K562 (cell line): ENCODE results near the gene SLC9B2. TPM values are rescaled to one million over a fixed set of nuclear protein-coding genes. Genes with fewer than 3 reads are reported as not detected.
A peak's percentile ranks its signal among the peaks of the same experiment; 100 is the strongest.

Experiments used
- CTBP1 ChIP-seq: fragments of 450-650 bp; IDR thresholded peaks from 2 replicates; pipeline ENCODE4 v1.6.1; 2016; ENCODE audit warnings: borderline replicate concordance
- EGR1 ChIP-seq: fragments of 450-650 bp; conservative IDR thresholded peaks from 2 replicates; pipeline ENCODE4 v1.6.1; 2017; ENCODE audit warnings: mild to moderate bottlenecking
- EP400 ChIP-seq: fragments of 450-650 bp; IDR thresholded peaks from 2 replicates; pipeline ENCODE4 v1.6.1; 2017; ENCODE audit warnings: antibody characterized with exemption, mild to moderate bottlenecking, moderate library complexity
- FOXK2 ChIP-seq, 2 experiments: fragments of 450-650 bp; IDR thresholded peaks in 1 of 2; conservative IDR thresholded peaks in 1 of 2; 2 replicates each; pipeline ENCODE4 v1.6.1; 2016; ENCODE audit warnings: low read depth in 2 of 2, mild to moderate bottlenecking in 1 of 2
- HNRNPL ChIP-seq: fragments of 200-400 bp; formaldehyde crosslinking; IDR thresholded peaks from 2 replicates; pipeline ENCODE4 v1.6.1; 2017; ENCODE audit warnings: low read depth, mild to moderate bottlenecking, low read length
- LCOR ChIP-seq: sonication (generic); formaldehyde crosslinking; IDR thresholded peaks from 2 replicates; pipeline ENCODE4 v1.8.0; 2022; ENCODE audit warnings: mild to moderate bottlenecking, missing genetic modification reagents
- MTA3 ChIP-seq: fragments of 450-650 bp; formaldehyde crosslinking; IDR thresholded peaks from 2 replicates; pipeline ENCODE4 v1.6.1; 2017; ENCODE audit warnings: mild to moderate bottlenecking, borderline replicate concordance
- NR3C1 ChIP-seq: sonication (generic); formaldehyde crosslinking; IDR thresholded peaks from 2 replicates; pipeline ENCODE4 v1.8.1; 2022; ENCODE audit warnings: missing genetic modification reagents
- PHF21A ChIP-seq: fragments of 450-650 bp; IDR thresholded peaks from 2 replicates; pipeline ENCODE4 v1.6.1; 2017; ENCODE audit warnings: low read depth, borderline replicate concordance
- PURB ChIP-seq: sonication (generic); formaldehyde crosslinking; IDR thresholded peaks from 2 replicates; pipeline ENCODE4 v1.9.0; 2021; ENCODE audit warnings: low read depth, mild to moderate bottlenecking, missing genetic modification reagents
- ZFP36 ChIP-seq: fragments of 150-350 bp; IDR thresholded peaks from 2 replicates; pipeline ENCODE4 v1.6.1; 2018; ENCODE audit warnings: low read length, low read depth; ENCODE audit not compliant: partially characterized antibody
- ZNF224 ChIP-seq: sonication (generic); formaldehyde crosslinking; IDR thresholded peaks from 2 replicates; pipeline ENCODE4 v1.8.0; 2022; ENCODE audit warnings: mild to moderate bottlenecking, missing genetic modification reagents
- ZNF354B ChIP-seq: fragments of 250-450 bp; sonication (Bioruptor Pico); IDR thresholded peaks from 2 replicates; pipeline ENCODE4 v1.4.0; 2020
- ZNF699 ChIP-seq: fragments of 250-450 bp; sonication (Bioruptor Pico); IDR thresholded peaks from 2 replicates; pipeline ENCODE4 v1.8.0; 2021; ENCODE audit warnings: mild to moderate bottlenecking, moderate library complexity; ENCODE audit not compliant: insufficient replicate concordance
- polyA plus RNA-seq, 8 experiments: library from polyadenylated mRNA; depleted of rRNA in 4 of 8; stranded (reverse) in 5 of 8; unstranded in 3 of 8; fragments of >200 nt; fragmentation: Nextera tagmentation in 2 of 8; fragmentation: Illumina TruSeq in 1 of 8; extraction: Ambion mirVana in 2 of 8; extraction: Trizol in 1 of 8; gene quantifications; 2 replicates each; pipeline versions ENCODE4 v1.2.1 to v1.2.3, GENCODE V29; 2011 to 2014; ENCODE audit warnings: inconsistent platforms in 1 of 8, missing spikeins in 1 of 8
- total RNA-seq, 7 experiments: library from RNA; depleted of rRNA in 6 of 7; stranded (reverse); fragments of >200 nt in 6 of 7; fragmentation: Illumina TruSeq in 2 of 7; extraction: Trizol in 2 of 7; gene quantifications; 2 replicates each; pipeline versions ENCODE4 v1.2.1 to v1.2.3, GENCODE V29; 2011 to 2021; ENCODE audit warnings: low replicate concordance in 1 of 7
- TF ChIP-seq, protein P1 (sequence below): fragments of 250-450 bp; sonication (Bioruptor Pico); IDR thresholded peaks from 2 replicates; pipeline ENCODE4 v1.4.0; 2020; ENCODE audit warnings: mild to moderate bottlenecking, moderate library complexity
- TF ChIP-seq, protein P2 (sequence below): fragments of 200-400 bp; formaldehyde crosslinking; IDR thresholded peaks from 2 replicates; pipeline ENCODE4 v1.6.1; 2017; ENCODE audit warnings: mild to moderate bottlenecking, low read depth, low read length, moderate library complexity
- TF ChIP-seq, protein P3 (sequence below): fragments of 250-450 bp; sonication (Bioruptor Pico); IDR thresholded peaks from 2 replicates; pipeline ENCODE4 v1.8.0; 2022; ENCODE audit warnings: inconsistent platforms, mild to moderate bottlenecking, moderate library complexity, borderline replicate concordance
- TF ChIP-seq, protein P4 (sequence below): fragments of 250-450 bp; sonication (Bioruptor Pico); IDR thresholded peaks from 2 replicates; pipeline ENCODE4 v1.5.0; 2021; ENCODE audit warnings: mild to moderate bottlenecking, borderline replicate concordance

The SLC9B2 gene
- total and polyA plus RNA-seq, 9 of the 15 experiments (the other 6 are each of a cell fraction or from before 2014, with no cell fraction given): 6.6 to 14.6 (median 11.4) TPM

DNA sequence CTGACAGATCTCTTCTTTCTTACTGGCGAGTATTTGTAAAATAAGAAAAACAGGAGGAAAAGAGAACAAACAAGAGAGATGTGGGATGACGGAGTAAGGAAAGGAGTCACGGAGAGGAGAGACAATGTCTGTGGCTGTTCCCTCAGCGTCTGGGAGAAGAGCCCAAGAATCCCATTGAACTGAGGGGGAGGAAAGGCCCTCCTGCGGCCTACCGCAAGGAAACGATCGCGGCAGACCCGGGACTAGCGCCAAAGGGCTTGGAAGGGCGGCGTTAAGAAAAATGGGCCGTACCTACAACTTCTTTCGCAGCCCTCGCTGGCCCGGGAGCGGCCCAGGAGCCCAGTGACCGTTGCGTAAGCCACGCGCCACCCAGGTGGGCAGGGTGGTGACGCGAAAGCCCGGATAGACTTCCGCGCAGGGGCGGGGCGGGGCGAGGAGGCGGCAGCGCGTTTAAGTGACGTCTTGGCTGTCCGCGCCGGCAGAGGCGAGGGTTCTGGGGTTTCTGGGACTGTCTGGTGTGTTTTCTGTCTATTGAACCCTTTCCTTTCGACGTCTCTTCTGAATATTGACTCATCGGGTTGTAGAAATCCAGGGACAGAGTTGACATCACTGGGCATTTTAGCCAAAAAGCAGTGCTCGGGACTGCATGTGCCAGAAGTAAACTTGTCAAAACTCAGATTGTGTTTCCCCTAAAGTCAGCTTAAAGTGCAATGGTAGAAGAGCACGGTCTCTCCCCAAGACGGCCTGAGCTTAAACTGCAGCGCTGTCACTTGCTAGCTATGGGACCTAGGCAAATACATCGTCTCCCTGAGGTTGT, 57.0 kb downstream of the SLC9B2 start, which contains the start of gene SLC9B1 (continued):
- TF ChIP-seq, protein P1, sequence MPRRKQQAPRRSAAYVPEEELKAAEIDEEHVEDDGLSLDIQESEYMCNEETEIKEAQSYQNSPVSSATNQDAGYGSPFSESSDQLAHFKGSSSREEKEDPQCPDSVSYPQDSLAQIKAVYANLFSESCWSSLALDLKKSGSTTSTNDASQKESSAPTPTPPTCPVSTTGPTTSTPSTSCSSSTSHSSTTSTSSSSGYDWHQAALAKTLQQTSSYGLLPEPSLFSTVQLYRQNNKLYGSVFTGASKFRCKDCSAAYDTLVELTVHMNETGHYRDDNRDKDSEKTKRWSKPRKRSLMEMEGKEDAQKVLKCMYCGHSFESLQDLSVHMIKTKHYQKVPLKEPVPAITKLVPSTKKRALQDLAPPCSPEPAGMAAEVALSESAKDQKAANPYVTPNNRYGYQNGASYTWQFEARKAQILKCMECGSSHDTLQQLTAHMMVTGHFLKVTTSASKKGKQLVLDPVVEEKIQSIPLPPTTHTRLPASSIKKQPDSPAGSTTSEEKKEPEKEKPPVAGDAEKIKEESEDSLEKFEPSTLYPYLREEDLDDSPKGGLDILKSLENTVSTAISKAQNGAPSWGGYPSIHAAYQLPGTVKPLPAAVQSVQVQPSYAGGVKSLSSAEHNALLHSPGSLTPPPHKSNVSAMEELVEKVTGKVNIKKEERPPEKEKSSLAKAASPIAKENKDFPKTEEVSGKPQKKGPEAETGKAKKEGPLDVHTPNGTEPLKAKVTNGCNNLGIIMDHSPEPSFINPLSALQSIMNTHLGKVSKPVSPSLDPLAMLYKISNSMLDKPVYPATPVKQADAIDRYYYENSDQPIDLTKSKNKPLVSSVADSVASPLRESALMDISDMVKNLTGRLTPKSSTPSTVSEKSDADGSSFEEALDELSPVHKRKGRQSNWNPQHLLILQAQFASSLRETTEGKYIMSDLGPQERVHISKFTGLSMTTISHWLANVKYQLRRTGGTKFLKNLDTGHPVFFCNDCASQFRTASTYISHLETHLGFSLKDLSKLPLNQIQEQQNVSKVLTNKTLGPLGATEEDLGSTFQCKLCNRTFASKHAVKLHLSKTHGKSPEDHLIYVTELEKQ (CRISPR knock-in tag): no peak
- peak; percentile 72 to 74 for TF ChIP-seq FOXK2 (conservative IDR thresholded peaks at IDR 0.05 in 1 of 2, IDR thresholded peaks at IDR 0.05 in 1 of 2; ENCODE audit: low read depth in 2 of 2)
- TF ChIP-seq ZFP36: no peak
- TF ChIP-seq, protein P2, sequence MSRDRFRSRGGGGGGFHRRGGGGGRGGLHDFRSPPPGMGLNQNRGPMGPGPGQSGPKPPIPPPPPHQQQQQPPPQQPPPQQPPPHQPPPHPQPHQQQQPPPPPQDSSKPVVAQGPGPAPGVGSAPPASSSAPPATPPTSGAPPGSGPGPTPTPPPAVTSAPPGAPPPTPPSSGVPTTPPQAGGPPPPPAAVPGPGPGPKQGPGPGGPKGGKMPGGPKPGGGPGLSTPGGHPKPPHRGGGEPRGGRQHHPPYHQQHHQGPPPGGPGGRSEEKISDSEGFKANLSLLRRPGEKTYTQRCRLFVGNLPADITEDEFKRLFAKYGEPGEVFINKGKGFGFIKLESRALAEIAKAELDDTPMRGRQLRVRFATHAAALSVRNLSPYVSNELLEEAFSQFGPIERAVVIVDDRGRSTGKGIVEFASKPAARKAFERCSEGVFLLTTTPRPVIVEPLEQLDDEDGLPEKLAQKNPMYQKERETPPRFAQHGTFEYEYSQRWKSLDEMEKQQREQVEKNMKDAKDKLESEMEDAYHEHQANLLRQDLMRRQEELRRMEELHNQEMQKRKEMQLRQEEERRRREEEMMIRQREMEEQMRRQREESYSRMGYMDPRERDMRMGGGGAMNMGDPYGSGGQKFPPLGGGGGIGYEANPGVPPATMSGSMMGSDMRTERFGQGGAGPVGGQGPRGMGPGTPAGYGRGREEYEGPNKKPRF: no peak
- TF ChIP-seq NR3C1 (CRISPR knock-in tag): no peak
- TF ChIP-seq ZNF699 (CRISPR knock-in tag): no peak
- TF ChIP-seq CTBP1: peak; percentile 82; the same call in 1 of the 2 replicates
- TF ChIP-seq LCOR: peak; percentile 91; the same call in 1 of the 2 replicates
- peak; percentile 68; the same call in 1 of the 2 replicates for TF ChIP-seq MTA3
- TF ChIP-seq HNRNPL: peak; percentile 45; the same call in 1 of the 2 replicates
- no peak for TF ChIP-seq PURB (CRISPR knock-in tag)
- no peak for TF ChIP-seq ZNF354B (CRISPR knock-in tag)
- TF ChIP-seq EP400: peak; percentile 96
- TF ChIP-seq, protein P3, sequence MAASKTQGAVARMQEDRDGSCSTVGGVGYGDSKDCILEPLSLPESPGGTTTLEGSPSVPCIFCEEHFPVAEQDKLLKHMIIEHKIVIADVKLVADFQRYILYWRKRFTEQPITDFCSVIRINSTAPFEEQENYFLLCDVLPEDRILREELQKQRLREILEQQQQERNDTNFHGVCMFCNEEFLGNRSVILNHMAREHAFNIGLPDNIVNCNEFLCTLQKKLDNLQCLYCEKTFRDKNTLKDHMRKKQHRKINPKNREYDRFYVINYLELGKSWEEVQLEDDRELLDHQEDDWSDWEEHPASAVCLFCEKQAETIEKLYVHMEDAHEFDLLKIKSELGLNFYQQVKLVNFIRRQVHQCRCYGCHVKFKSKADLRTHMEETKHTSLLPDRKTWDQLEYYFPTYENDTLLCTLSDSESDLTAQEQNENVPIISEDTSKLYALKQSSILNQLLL (CRISPR knock-in tag): no peak
- TF ChIP-seq EGR1: peak; percentile 71
- no peak for TF ChIP-seq PHF21A
- TF ChIP-seq, protein P4, sequence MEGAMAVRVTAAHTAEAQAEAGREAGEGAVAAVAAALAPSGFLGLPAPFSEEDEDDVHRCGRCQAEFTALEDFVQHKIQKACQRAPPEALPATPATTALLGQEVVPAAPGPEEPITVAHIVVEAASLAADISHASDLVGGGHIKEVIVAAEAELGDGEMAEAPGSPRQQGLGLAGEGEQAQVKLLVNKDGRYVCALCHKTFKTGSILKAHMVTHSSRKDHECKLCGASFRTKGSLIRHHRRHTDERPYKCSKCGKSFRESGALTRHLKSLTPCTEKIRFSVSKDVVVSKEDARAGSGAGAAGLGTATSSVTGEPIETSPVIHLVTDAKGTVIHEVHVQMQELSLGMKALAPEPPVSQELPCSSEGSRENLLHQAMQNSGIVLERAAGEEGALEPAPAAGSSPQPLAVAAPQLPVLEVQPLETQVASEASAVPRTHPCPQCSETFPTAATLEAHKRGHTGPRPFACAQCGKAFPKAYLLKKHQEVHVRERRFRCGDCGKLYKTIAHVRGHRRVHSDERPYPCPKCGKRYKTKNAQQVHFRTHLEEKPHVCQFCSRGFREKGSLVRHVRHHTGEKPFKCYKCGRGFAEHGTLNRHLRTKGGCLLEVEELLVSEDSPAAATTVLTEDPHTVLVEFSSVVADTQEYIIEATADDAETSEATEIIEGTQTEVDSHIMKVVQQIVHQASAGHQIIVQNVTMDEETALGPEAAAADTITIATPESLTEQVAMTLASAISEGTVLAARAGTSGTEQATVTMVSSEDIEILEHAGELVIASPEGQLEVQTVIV (CRISPR knock-in tag): no peak
- TF ChIP-seq ZNF224 (CRISPR knock-in tag): no peak
